Spleen (tissue), 11 donors: Measurements from ENCODE around the gene SFT2D1. TPM values are rescaled to one million over a fixed set of nuclear protein-coding genes. Genes with fewer than 3 reads are reported as not detected.
A peak's percentile ranks its signal among the peaks of the same experiment; 100 is the strongest.

Experiments used
- DNase-seq: peaks from one replicate; pipeline ENCODE4 v3.0.0-alpha.2; 2020
- H3K27ac ChIP-seq, 8 donors: fragments of 200-600 bp; sonication (generic) in 7 of 8; 1 replicate in 4 of 8; 2 replicates in 4 of 8; pipeline versions ENCODE4 v1.5.0 to v1.8.0; 2016 to 2021; ENCODE audit warnings: inconsistent platforms in 4 of 8, mild to moderate bottlenecking in 4 of 8, moderate library complexity in 1 of 8
- H3K27me3 ChIP-seq, 7 donors: fragments of 200-600 bp; sonication (generic) in 6 of 7; replicated peaks in 1 of 7; 1 replicate in 4 of 7; 2 replicates in 3 of 7; pipeline versions ENCODE4 v1.5.0 to v1.8.0; 2016 to 2021; ENCODE audit warnings: inconsistent platforms in 3 of 7, mild to moderate bottlenecking in 1 of 7
- H3K36me3 ChIP-seq, 6 donors: fragments of 200-600 bp; sonication (generic) in 5 of 6; 1 replicate in 4 of 6; 2 replicates in 2 of 6; pipeline versions ENCODE4 v1.5.0 to v1.8.0; 2016 to 2021; ENCODE audit warnings: inconsistent platforms in 2 of 6
- H3K4me1 ChIP-seq, 6 donors: fragments of 200-600 bp; sonication (generic) in 5 of 6; 1 replicate in 3 of 6; 2 replicates in 3 of 6; pipeline versions ENCODE4 v1.5.0 to v1.8.0; 2016 to 2021; ENCODE audit warnings: inconsistent platforms in 3 of 6
- H3K4me3 ChIP-seq, 8 donors: fragments of 200-600 bp; sonication (generic) in 7 of 8; 1 replicate in 4 of 8; 2 replicates in 4 of 8; pipeline versions ENCODE4 v1.5.0 to v1.8.0; 2016 to 2021; ENCODE audit warnings: inconsistent platforms in 4 of 8, mild to moderate bottlenecking in 4 of 8, moderate library complexity in 2 of 8
- H3K9me3 ChIP-seq, 8 donors: fragments of 200-600 bp; sonication (generic) in 7 of 8; 1 replicate in 4 of 8; 2 replicates in 4 of 8; pipeline versions ENCODE4 v1.5.0 to v1.8.0; 2016 to 2021; ENCODE audit warnings: inconsistent platforms in 4 of 8
- CTCF ChIP-seq, 11 experiments: fragments of 200-600 bp in 7 of 11; fragments of 450-650 bp in 4 of 11; sonication (generic) in 4 of 11; IDR thresholded peaks in 8 of 11; conservative IDR thresholded peaks in 3 of 11; 1 replicate in 7 of 11; 2 replicates in 4 of 11; pipeline versions ENCODE4 v1.4.0 to v1.8.0; 2016 to 2021; ENCODE audit warnings: antibody characterized with exemption in 11 of 11, inconsistent platforms in 4 of 11, mild to moderate bottlenecking in 1 of 11
- POLR2A ChIP-seq, 3 donors: fragments of 450-650 bp; IDR thresholded peaks; one replicate each; pipeline ENCODE4 v1.5.1; 2017; ENCODE audit warnings: antibody characterized with exemption in 3 of 3, mild to moderate bottlenecking in 1 of 3
- POLR2AphosphoS5 ChIP-seq, 3 donors: sonication (generic); formaldehyde crosslinking; IDR thresholded peaks; one replicate each; pipeline ENCODE4 v1.5.1; 2017; ENCODE audit warnings: antibody characterized with exemption in 3 of 3
- WGBS, 5 donors: extraction: QIAGEN DNeasy Blood & Tissue Kit in 3 of 5; methylation state at CpG; one replicate each; pipeline versions ENCODE4 v1.1.5 to v1.1.7; 2013 to 2018; 5-methylcytosine and 5-hydroxymethylcytosine counted together
- intact Hi-C: fragments of 100-400 bp; cut with DNase I; formaldehyde crosslinking; loops from one replicate; pipeline ENCODE4 v1.15.0; 2023; ENCODE audit warnings: low total_unique reads
- polyA plus RNA-seq, 3 donors: library from polyadenylated mRNA; stranded (reverse); fragments of 200-250 nt; gene quantifications; one replicate each; pipeline ENCODE4 v1.2.1, GENCODE V29; 2013
- total RNA-seq, 7 donors: library from RNA; depleted of rRNA in 3 of 7; stranded (reverse); fragments of >200 nt in 3 of 7; fragmentation: NEBNext Ultra II Directional in 4 of 7; extraction: Animal tissue kit (Norgen Biotek cat#: 25700) in 4 of 7; gene quantifications; one replicate each; pipeline versions ENCODE4 v1.1.0 to v1.2.1, GENCODE V29; 2016 to 2021
- donor health status: healthy with polysubstance abuse.
- donor health status: DM: no; HTN: no; CAD: no; lungs with moderate emphysema.
- donor health status: DM: no; HTN: no; CAD: no.
- donor health status: Bipolar disorder and iron deficiency.
- donor health status: healthy.
- donor health status: DM: no; HTN: no; CAD: no.
- donor health status: DM: yes; HTN: yes; CAD: no.

Gene SFT2D1
- total and polyA plus RNA-seq, 10 donors, result 46.0 to 71.0 (median 55.5) TPM

GRCh38 chr6:166275714-166276166 is 66.6 kb downstream of the SFT2D1 start:
- 1 to 3% (median 3%) methylated on average over 21 of the region's 21 CpGs for WGBS, 5 donors
- H3K4me1 ChIP-seq, result peaks cover 6 to 9% (median 8%) of the 10 kb centered on the region in 6 donors
- peak; percentile 96 for DNase-seq
- no peak for TF ChIP-seq POLR2A (IDR thresholded peaks at IDR 0.05)
- peak; percentile 87 to 100 (median 99) for TF ChIP-seq CTCF (IDR thresholded peaks at IDR 0.05 in 8 of 11, conservative IDR thresholded peaks at IDR 0.05 in 3 of 11)
- peak in 2 of 3 donors; percentile 26 to 70 for TF ChIP-seq POLR2AphosphoS5 (IDR thresholded peaks at IDR 0.05)
- no peak overlapping the region for H3K27ac ChIP-seq
- intact Hi-C loops, result no loop called here
- peaks cover 0 to 23% (median 0%) of the 10 kb centered on the region in 7 donors for H3K27me3 ChIP-seq
- no peak overlapping the region for H3K4me3 ChIP-seq
- H3K9me3 ChIP-seq, result no peaks in the 10 kb centered on the region
- H3K36me3 ChIP-seq, result no peaks in the 10 kb centered on the region

- peaks cover 0 to 30% (median 0%) of the 10 kb centered on the region in 7 donors for H3K27me3 ChIP-seq
- no peaks in the 10 kb centered on the region for H3K9me3 ChIP-seq
- TF ChIP-seq CTCF (IDR thresholded peaks at IDR 0.05 in 8 of 11, conservative IDR thresholded peaks at IDR 0.05 in 3 of 11), result no peak
- TF ChIP-seq POLR2A (IDR thresholded peaks at IDR 0.05), result no peak
- no peak for TF ChIP-seq POLR2AphosphoS5 (IDR thresholded peaks at IDR 0.05)
- peaks cover 6 to 9% (median 8%) of the 10 kb centered on the region in 6 donors for H3K4me1 ChIP-seq
- H3K27ac ChIP-seq, result no peak overlapping the region
- peak; percentile 82 for DNase-seq
- no peaks in the 10 kb centered on the region for H3K36me3 ChIP-seq
- intact Hi-C loops, result no loop called here
- H3K4me3 ChIP-seq, result no peak overlapping the region
- 70 to 80% (median 79%) methylated on average over 11 to 13 of the region's 13 CpGs for WGBS, 5 donors
These were observed 67.5 kb downstream of the SFT2D1 start for GRCh38 chr6:166274739-166275370.

GRCh38 chr6:166274163-166274562 is 68.2 kb downstream of the SFT2D1 start:
- 68 to 91% (median 82%) methylated on average over 4 of the region's 4 CpGs for WGBS, 5 donors
- H3K9me3 ChIP-seq, result no peaks in the 10 kb centered on the region
- no peak overlapping the region for H3K4me3 ChIP-seq
- DNase-seq, result no peak
- TF ChIP-seq CTCF (IDR thresholded peaks at IDR 0.05 in 8 of 11, conservative IDR thresholded peaks at IDR 0.05 in 3 of 11), result no peak
- TF ChIP-seq POLR2A (IDR thresholded peaks at IDR 0.05), result no peak
- TF ChIP-seq POLR2AphosphoS5 (IDR thresholded peaks at IDR 0.05), result no peak
- no peaks in the 10 kb centered on the region for H3K36me3 ChIP-seq
- intact Hi-C loops, result no loop called here
- H3K4me1 ChIP-seq, result peaks cover 6 to 9% (median 8%) of the 10 kb centered on the region in 6 donors
- H3K27ac ChIP-seq, result no peak overlapping the region
- H3K27me3 ChIP-seq, result peaks cover 0 to 37% (median 0%) of the 10 kb centered on the region in 7 donors

- intact Hi-C loops, result no loop called here
- WGBS, 5 donors, result 82 to 94% (median 89%) methylated on average over 6 to 9 of the region's 9 CpGs
- Histone ChIP-seq H3K4me3 (no peak overlapping the region), H3K4me1 (peaks cover 6 to 9% (median 8%) of the 10 kb centered on the region in 6 donors), H3K9me3 (no peaks in the 10 kb centered on the region), H3K27ac (no peak overlapping the region), H3K27me3 (peaks cover 0 to 41% (median 3%) of the 10 kb centered on the region in 7 donors), H3K36me3 (no peaks in the 10 kb centered on the region)
- TF ChIP-seq POLR2AphosphoS5 (IDR thresholded peaks at IDR 0.05) (no peak), POLR2A (IDR thresholded peaks at IDR 0.05) (no peak), CTCF (IDR thresholded peaks at IDR 0.05 in 8 of 11, conservative IDR thresholded peaks at IDR 0.05 in 3 of 11) (no peak)
- DNase-seq, result no peak
These were observed 71.0 kb downstream of the SFT2D1 start for GRCh38 chr6:166271376-166271765.
